IPS-NIHi7 (cell line): ENCODE measurements around the gene LENG1.
A peak's percentile ranks its signal among the peaks of the same experiment; 100 is the strongest.
"Not testable (repeated sequence)": the region's sequence is repeated elsewhere in the genome, so short reads cannot be mapped to it uniquely, and the experiment has no call there.

Source experiments
- DNase-seq: peaks from one replicate; pipeline ENCODE4 v3.0.0; 2012; ENCODE audit warnings: mixed read lengths; ENCODE audit errors: extremely low spot score

Gene LENG1

GRCh38 chr19:54189735-54190502 lies 30.4 kb upstream of the LENG1 start:
- DNase-seq, result peak; percentile 89

- DNase-seq, result no peak
Observed at GRCh38 chr19:54189145-54189734, 29.7 kb upstream of the LENG1 start, which contains the start of gene MBOAT7. MBOAT7 (minus strand) TSS chr19:54189580; CDS start chr19:54188508, 1,072 bp downstream.

DNA sequence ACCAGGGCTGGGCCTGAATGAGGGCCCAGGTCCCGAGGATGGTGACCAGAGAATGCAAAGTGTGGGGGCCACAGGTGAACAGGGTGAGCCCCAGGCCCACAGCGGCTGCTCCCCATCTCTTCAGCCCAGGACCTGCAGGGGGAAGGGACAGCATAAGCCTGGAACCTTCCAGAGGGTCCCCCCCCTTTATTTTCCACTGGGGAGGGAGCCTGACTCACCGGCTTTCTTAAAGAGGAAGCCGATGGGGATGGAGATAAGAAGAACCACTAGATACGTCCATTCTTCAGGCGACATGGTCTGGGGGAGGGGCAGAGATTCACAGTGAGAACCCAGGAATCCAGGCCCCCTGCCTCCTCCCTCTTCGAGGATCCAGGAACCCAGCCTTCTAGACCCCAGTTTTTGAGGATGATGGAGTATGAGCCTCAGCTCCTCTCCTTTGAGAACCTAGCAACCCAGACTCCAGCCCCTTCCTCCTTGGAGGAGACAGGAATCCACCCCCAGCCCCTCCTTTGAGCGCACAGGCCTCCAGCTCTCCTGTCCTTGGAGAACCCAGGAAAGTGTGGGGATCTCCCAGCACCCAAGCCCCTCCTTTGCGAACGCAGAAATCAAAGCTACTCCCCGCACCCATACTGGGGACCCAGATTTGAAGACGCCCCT lies 28.8 kb upstream of the LENG1 start:
- DNase-seq, result no peak

GRCh38 chr19:54186934-54187381 lies 27.4 kb upstream of the LENG1 start:
- DNase-seq, result no peak

DNA sequence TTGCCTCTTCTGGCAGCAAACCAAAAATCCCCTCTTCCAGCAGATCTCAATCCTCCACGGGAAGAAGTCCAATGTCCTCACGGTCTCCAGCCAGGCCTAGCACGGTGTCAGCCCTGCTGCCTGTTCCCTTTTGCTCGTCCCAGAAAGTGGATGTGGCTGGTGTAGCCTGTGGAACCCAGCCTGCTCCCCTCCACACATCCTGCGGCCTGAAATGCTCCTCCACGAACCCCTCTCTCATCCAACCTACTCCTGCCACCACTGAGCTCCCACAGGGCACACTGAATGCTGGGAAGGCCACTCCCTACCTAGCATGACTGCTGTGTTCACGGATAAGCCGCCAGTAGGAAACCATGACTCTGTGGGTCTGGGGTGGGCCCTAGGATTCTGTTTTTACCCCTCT lies 26.8 kb upstream of the LENG1 start:
- no peak for DNase-seq

DNA sequence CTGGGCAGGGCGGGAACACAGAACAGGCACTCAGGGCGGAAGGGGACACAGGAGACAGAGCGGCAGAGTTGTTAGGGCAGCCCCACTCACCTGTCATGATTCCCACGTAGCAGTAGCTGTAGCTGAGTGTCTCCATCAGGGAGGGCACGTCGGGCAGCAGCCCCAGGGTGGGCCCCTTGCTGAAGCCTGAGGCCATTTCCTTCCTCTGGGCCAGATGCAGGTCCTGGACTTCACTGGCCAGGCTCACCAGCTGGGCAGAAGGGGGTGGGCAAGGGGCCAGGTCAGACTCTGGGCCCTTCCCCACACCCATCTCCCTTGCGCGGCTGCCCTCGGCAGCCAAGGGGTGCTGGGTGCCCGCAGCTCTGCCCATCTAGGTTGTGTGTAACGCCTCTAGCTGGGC lies 23.9 kb upstream of the LENG1 start:
- DNase-seq, result no peak

DNA sequence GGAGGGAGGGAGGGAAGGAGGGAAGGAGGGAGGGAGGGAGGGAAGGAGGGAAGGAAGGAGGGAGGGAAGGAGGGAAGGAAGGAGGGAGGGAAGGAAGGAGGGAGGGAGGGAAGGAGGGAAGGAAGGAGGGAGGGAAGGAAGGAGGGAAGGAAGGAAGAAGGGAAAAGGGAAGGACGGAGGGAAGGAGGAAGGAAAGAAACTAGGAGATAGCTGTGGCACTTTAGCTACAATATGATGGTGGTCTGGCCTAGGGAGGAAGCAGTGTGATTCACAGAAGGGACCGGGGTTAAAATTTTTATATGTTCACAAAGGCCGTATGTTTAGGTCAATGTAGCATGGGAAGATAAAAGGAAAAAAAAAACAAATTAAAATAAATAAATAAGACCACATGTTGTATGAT lies 22.4 kb upstream of the LENG1 start:
- DNase-seq, result not testable (repeated sequence)

- DNase-seq, result no peak
Observed at GRCh38 chr19:54180691-54181091, 21.2 kb upstream of the LENG1 start.

- peak; percentile 77 for DNase-seq
Observed at GRCh38 chr19:54179921-54180461, 20.5 kb upstream of the LENG1 start.

DNA sequence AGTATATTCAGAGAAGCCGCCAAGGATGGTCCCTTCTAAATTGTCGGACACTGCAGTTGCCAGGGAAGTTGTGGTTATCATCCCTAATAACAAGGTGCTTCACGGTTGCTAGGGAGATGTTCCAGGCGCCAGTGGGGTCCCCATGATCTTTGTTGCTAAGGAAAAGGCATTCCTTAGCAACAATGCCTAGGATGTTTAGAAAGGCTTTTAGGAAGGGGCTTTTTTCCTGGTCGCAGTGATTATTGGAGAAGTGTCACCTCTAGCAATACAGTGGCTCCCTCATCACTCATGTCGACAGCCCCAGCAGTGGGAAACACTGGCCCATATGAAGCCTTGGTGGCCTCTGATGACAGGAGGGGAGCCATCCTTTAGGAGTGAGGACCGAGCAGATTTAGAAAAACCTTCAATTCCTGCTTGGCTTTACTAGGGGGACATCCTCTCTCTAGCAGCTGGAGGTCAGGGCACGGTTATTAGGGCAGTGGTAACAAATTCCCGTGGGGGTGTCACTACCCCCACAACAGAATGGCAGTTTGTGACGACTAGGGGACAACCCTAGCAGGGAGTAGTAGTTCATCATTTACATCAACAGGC lies 19.8 kb upstream of the LENG1 start:
- no peak for DNase-seq

GRCh38 chr19:54178581-54179261 lies 19.2 kb upstream of the LENG1 start:
- peak; percentile 60 for DNase-seq

- DNase-seq, result no peak
Observed at GRCh38 chr19:54173951-54174834, 14.7 kb upstream of the LENG1 start.

- no peak for DNase-seq
Observed at GRCh38 chr19:54173359-54173699, 13.8 kb upstream of the LENG1 start.

- peak; percentile 81 for DNase-seq
Observed at GRCh38 chr19:54172471-54173358, 13.2 kb upstream of the LENG1 start, which contains the start of gene TMC4. TMC4 (minus strand) TSS chr19:54173160; CDS start chr19:54173117, 43 bp downstream.

- DNase-seq, result not testable (repeated sequence)
Observed at GRCh38 chr19:54171736-54172431, 12.4 kb upstream of the LENG1 start.

- no peak for DNase-seq
Observed at GRCh38 chr19:54169149-54169740, 9.7 kb upstream of the LENG1 start.

- peak; percentile 85 for DNase-seq
Observed at GRCh38 chr19:54168174-54168917, 8.8 kb upstream of the LENG1 start.

DNA sequence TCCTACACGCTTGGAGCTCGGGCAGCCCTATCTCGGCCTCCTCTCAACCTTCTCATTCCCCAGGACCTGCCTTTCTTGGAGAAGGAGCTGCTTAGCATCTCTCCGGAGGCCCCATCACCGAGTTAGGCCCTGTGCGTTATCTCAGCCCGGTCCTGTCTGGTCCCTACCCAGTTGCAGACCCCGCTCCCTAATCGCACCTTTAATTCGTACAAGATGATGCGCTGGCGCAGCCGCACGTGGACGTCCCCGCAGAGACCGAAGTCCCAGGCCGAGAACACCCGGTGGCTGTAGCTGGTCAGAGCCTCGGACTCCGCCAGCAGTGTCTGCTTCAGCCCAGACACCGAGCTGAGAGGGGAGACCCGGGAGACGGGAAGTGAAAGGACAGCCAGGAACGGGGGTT lies 5.7 kb upstream of the LENG1 start:
- no peak for DNase-seq
